ENCODE results near the gene ZBTB21. TPM values are rescaled to one million over a fixed set of nuclear protein-coding genes. Genes with fewer than 3 reads are reported as not detected.

Gene ZBTB21
- total and polyA plus RNA-seq, 8 donors, result 1.9 to 18.7 (median 4.8) TPM

GRCh38 chr21:41965045-41965444 is 45.1 kb downstream of the ZBTB21 start:
- H3K36me3 ChIP-seq, result no peaks in the 10 kb centered on the region
- no peak for TF ChIP-seq POLR2A (IDR thresholded peaks at IDR 0.05)
- TF ChIP-seq EP300 (IDR thresholded peaks at IDR 0.05), result no peak
- TF ChIP-seq POLR2AphosphoS5 (IDR thresholded peaks at IDR 0.05), result no peak
- no peak for TF ChIP-seq CTCF (IDR thresholded peaks at IDR 0.05)
- 32 to 60% (median 46%) methylated on average over 5 of the region's 5 CpGs for WGBS, 5 donors
- H3K27ac ChIP-seq, result no peak overlapping the region
- DNase-seq, result no peak
- no peak overlapping the region for H3K4me3 ChIP-seq
- peaks cover 4 to 15% (median 11%) of the 10 kb centered on the region in 4 donors for H3K4me1 ChIP-seq
- H3K9me3 ChIP-seq, result no peaks in the 10 kb centered on the region
- intact Hi-C loops (cut with DNase I; ENCODE audit: low total_unique reads), result no loop called here
- peaks cover 0 to 11% (median 0%) of the 10 kb centered on the region in 3 donors for H3K27me3 ChIP-seq

- TF ChIP-seq CTCF (IDR thresholded peaks at IDR 0.05) (no peak), POLR2A (IDR thresholded peaks at IDR 0.05) (no peak), EP300 (IDR thresholded peaks at IDR 0.05) (no peak), POLR2AphosphoS5 (IDR thresholded peaks at IDR 0.05) (no peak)
- Histone ChIP-seq H3K27ac (no peak overlapping the region), H3K4me3 (no peak overlapping the region), H3K4me1 (peaks cover 4 to 15% (median 11%) of the 10 kb centered on the region in 4 donors), H3K36me3 (no peaks in the 10 kb centered on the region), H3K9me3 (no peaks in the 10 kb centered on the region), H3K27me3 (peaks cover 0 to 11% (median 0%) of the 10 kb centered on the region in 3 donors)
- WGBS, 5 donors, result 83 to 90% (median 85%) methylated on average over 7 to 8 of the region's 8 CpGs
- intact Hi-C loops (cut with DNase I; ENCODE audit: low total_unique reads), result no loop called here
- no peak for DNase-seq
Observed at GRCh38 chr21:41964171-41964570, 46.0 kb downstream of the ZBTB21 start.

- DNase-seq, result no peak
- H3K27ac ChIP-seq, result no peak overlapping the region
- no peaks in the 10 kb centered on the region for H3K9me3 ChIP-seq
- no peaks in the 10 kb centered on the region for H3K36me3 ChIP-seq
- peaks cover 10 to 28% (median 18%) of the 10 kb centered on the region in 4 donors for H3K4me1 ChIP-seq
- intact Hi-C loops (cut with DNase I; ENCODE audit: low total_unique reads), result no loop called here
- H3K27me3 ChIP-seq, result peaks cover 0 to 11% (median 0%) of the 10 kb centered on the region in 3 donors
- no peak overlapping the region for H3K4me3 ChIP-seq
- WGBS, 5 donors, result 84 to 89% (median 89%) methylated on average over 11 of the region's 11 CpGs
- TF ChIP-seq POLR2AphosphoS5 (IDR thresholded peaks at IDR 0.05) (no peak), EP300 (IDR thresholded peaks at IDR 0.05) (no peak), CTCF (IDR thresholded peaks at IDR 0.05) (no peak), POLR2A (IDR thresholded peaks at IDR 0.05) (no peak)
Observed at GRCh38 chr21:41962425-41962966, 47.7 kb downstream of the ZBTB21 start.

GRCh38 chr21:41961753-41962152 is 48.4 kb downstream of the ZBTB21 start:
- no peaks in the 10 kb centered on the region for H3K9me3 ChIP-seq
- H3K27ac ChIP-seq, result no peak overlapping the region
- H3K4me1 ChIP-seq, result peaks cover 13 to 36% (median 23%) of the 10 kb centered on the region in 4 donors
- no peak overlapping the region for H3K4me3 ChIP-seq
- WGBS, 5 donors, result 64 to 76% (median 72%) methylated on average over 8 of the region's 8 CpGs
- peaks cover 0 to 11% (median 0%) of the 10 kb centered on the region in 3 donors for H3K27me3 ChIP-seq
- no peaks in the 10 kb centered on the region for H3K36me3 ChIP-seq
- no peak for TF ChIP-seq EP300 (IDR thresholded peaks at IDR 0.05)
- no peak for TF ChIP-seq POLR2AphosphoS5 (IDR thresholded peaks at IDR 0.05)
- no peak for TF ChIP-seq CTCF (IDR thresholded peaks at IDR 0.05)
- no peak for TF ChIP-seq POLR2A (IDR thresholded peaks at IDR 0.05)
- intact Hi-C loops (cut with DNase I; ENCODE audit: low total_unique reads), result no loop called here
- DNase-seq, result no peak

All from stomach (tissue), 9 donors.